ENCODE measurements around the gene KRT76.
A peak's percentile ranks its signal among the peaks of the same experiment; 100 is the strongest.
"Not testable (repeated sequence)": the region's sequence is repeated elsewhere in the genome, so short reads cannot be mapped to it uniquely, and the experiment has no call there.

KRT76 gene

GRCh38 chr12:52779914-52780313 is 2.8 kb upstream of the KRT76 start:
- no peak for DNase-seq

DNA sequence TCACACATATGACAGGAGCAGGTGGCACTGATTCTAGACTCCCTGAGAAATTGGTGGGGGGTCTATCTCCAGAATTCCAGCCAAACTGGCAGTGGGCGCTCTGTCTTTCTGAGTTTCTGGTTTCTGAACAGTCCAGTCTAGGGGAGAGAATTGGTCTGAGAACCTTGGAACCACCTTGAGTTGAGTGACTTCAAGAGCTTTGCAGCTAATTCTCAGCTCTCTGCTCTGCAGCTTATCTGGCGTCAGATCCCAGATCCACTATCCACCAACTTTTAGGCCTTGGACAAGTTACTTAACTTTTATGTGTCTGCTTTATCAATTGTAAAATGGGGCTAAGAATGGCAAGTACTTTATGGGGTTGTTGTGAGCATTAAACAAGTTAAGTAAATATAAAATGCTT is 1.7 kb upstream of the KRT76 start:
- no peak for DNase-seq

GRCh38 chr12:52777566-52777965 is 421 bp upstream of the KRT76 start:
- no peak for DNase-seq

DNA sequence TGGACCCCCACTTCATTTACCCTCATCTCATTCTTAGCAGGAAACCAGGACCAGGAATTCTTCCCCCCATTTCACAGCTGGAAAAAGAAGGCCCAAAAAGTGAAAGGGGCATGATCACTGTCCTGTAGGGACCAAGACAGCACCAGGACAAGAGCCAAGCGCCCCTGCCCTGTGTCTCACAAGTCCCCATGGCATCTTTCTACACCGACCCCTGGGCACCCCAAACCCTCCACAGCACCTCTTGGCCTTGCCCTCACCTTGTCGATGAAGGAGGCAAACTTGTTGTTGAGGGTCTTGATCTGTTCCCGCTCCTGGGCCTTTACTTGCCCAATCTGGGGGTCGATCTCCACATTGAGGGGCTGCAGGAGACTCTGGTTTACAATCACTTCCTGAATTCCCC is 710 bp downstream of the KRT76 start:
- no peak for DNase-seq

DNA sequence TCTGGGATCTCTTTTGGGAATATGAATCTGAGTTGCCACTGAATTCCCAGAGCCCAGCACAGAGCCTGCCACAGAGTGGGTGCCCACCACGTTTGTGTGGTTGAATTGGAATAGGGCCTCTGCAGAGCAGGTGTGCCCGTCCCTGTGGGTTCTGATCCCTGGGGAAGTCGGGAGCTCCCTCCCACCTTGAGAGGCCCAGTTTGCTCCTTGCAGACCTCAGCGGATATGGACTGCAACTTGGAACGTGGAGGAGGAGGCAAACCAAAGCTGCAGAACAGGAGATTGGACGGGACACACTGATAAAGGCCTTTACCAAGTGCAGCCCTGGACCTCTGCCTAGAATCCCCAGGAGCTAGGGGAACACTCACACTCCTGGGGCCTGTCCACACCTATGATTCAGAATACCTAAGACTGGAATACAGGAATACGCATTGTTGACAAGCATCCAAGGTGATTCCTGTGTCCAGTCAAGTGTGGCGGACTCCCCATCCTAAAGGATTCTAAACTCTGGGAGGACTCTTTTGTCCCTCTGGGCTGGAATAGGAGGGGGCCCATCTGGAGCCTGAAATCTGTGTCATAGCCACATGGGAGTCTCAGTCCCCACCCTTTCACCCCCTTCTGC is 2.4 kb downstream of the KRT76 start:
- no peak for DNase-seq

DNA sequence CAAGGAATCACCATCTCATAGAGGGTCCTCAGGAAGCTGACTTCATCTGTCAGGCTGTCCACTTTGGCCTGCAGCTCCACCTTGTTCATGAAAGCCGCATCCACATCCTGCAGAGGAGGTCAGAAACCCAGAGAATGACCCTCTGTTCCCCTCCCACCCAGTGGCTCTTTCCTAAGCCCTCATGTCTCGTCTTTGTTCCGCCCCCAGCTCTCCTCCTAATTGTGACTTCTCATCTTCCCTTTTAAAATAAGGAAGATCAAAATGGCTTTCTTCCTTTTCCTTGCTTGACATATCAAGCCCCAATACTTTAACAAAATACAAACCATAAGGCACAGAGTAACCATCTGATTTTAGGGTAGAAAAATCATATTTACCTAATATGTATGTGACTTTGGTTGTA is 4.4 kb downstream of the KRT76 start:
- peak; percentile 62 to 77 for DNase-seq

DNA sequence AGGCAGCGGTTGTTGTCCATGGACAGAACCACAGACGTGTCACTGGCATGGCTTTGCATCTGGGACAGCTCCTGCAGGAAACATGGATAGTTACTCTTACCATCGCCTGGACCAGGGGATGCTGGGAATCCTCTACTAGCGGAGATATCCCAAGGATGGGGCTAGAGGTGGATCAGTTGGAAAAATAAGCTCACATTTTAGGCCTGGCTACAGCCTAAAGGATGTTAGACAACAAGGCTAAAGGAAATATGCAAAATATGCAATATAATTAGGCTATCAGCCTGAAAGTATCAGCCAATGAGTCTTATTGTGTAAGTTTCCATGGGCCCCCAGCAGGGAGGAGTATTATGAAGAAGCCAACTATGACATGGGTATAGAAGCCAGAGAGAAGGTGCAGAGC is 5.0 kb downstream of the KRT76 start:
- no peak for DNase-seq

DNA sequence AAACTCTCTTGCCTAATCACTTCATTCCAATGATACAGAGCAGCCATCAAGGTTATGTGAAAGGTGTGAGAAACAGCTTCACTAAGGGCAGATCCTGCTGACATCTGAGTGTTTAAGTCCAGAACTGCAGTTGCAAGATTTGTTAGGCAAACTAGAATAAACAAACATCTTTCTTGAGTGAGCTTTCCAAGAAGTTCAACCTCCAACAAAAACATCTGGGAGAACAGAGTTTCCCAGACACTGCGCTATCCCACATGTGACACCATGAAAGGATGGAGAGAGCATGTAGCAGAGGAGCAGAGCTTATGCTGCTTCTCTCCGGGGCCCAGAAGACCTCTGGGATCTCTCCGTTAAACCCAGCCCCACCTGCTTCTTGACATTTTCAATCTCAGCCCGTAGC is 5.6 kb downstream of the KRT76 start:
- DNase-seq = no peak

GRCh38 chr12:52771088-52771487 is 6.1 kb downstream of the KRT76 start:
- no peak for DNase-seq

- no peak for DNase-seq
Measured at GRCh38 chr12:52769946-52770345, 7.2 kb downstream of the KRT76 start.

- no peak for DNase-seq
Measured at GRCh38 chr12:52769354-52769753, 7.8 kb downstream of the KRT76 start.

DNA sequence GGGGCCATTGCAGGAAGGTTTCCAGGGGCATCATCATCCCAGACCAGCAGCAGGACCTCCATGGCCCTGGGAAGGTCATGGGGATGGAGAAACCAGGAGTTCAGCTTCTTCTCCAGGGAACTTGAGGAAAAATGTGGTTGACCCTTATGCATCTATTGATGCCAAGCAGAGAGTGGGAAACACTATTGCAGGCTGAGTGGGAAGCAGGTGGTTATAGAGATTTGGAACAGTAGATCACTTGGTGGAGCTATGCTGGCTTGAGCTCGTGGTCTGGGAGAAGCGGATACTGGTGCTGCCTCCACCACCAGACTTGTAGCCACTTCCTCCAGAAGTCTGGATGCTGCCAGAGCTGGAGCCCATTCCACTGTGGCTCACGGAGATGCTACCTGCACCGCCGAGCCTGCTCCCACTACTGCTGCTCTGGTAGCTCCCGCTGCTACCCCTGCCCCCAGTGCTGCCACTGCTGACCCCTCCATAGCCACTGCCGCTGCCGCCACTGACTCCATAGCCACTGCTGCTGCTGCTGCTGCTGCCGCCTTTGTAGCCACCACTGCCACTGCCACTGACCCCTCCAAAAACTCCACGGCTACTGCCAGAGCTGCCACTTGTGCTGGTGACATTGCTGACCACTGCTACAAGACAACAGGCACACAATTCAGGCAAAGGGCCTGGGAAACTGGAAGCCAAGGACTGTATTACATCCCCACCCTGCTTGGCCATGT is 8.5 kb downstream of the KRT76 start:
- no peak for DNase-seq

GRCh38 chr12:52767427-52767826 is 9.7 kb downstream of the KRT76 start:
- no peak for DNase-seq

DNA sequence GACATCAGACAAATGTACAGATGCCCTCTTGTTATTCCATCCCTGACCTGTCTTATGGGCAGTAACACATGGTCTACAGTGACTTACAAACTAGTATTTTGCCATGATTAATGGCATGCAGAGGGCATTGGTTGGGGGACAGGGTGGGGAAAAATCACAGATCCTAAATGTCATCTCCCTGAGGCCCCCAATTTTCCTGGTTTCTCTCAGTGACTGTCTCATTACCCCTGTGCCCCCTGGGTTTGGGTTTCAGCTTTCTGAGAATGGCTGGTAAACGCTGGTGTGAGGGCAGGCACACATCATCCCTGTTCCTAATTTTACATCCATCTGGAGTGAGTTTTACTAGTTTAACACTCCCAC is 10.1 kb downstream of the KRT76 start:
- no peak for DNase-seq

- DNase-seq = no peak
Measured at GRCh38 chr12:52766351-52767019, 10.7 kb downstream of the KRT76 start.

DNA sequence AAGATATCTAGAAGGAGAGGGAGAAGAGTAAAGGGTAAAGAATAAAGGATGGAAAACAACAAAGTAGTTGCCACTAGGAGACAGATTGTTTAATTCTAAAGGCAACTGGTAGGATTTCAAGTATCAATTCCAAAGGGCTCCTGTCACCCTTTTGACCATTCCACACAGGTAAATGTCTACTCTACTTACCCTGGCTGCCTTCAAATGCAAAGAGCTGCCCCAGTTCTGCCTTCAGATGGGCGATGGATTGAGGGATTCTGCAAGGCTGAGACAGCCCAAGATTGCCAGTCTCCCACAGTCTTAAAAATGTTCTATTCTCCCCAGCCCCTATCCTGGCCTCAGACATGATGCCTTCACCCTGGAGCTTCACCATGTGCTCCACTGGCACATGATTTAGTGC is 11.4 kb downstream of the KRT76 start:
- DNase-seq = no peak

- DNase-seq = no peak
Measured at GRCh38 chr12:52763991-52764390, 13.2 kb downstream of the KRT76 start.

GRCh38 chr12:52763036-52763659 is 14.0 kb downstream of the KRT76 start:
- DNase-seq = no peak

DNA sequence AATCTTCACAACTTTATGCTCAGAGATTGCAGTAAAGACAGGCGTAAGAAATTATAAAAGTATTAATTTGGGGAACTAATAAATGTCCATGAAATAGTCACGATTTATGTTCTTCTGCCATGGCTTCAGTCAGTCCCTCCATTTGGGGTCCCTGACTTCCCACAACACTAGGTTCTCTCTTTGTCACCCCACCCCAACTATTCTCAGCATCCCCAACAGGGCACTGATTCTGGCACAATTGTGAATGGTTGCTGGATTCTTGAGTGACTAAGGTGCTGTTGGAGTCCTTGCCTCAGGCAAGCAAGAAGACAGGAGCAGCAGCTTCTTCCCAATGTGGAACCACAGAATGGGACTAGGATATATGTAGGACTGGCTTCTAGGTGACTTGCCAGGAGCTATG is 15.3 kb downstream of the KRT76 start:
- DNase-seq = no peak

DNA sequence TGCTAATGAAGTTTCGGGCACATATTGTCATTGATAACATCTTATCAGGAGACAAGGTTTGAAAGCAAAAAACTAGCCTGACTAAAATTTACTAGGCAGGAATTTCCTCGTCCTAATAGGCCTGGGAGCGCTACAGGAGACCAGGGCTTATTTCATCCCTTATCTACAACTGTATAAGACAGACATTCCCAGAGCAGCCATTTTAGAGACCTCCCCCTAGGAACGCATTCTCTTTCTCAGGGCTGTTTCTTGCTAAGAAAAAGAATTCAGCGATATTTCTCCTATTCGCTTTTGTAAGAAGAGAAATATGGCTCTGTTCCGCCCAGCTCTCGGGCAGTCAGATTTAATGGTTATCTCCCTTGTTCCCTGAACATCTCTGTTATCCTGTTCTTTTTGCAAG is 15.9 kb downstream of the KRT76 start:
- DNase-seq = not testable (repeated sequence)

DNA sequence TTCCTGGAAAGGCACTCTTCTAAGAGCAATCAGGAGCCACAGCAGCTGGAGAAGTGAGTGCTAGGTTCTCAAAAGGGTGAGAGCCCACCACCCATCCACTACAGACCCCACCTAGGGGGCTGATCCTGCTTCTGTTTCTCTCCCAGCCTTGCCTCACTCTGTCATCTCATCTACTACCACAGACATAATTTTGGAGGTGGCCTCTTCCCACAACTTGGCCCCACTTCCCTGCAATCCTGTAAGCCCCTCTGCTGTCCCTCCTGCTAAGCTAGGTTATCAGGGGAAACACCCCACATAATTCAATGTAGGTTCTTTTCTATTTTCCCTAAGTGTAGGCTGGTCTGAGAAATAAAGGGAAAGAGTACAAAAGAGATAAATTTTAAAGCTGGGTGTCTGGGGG is 16.5 kb downstream of the KRT76 start:
- no peak for DNase-seq

- DNase-seq = no peak
Measured at GRCh38 chr12:52759695-52760094, 17.4 kb downstream of the KRT76 start.

DNA sequence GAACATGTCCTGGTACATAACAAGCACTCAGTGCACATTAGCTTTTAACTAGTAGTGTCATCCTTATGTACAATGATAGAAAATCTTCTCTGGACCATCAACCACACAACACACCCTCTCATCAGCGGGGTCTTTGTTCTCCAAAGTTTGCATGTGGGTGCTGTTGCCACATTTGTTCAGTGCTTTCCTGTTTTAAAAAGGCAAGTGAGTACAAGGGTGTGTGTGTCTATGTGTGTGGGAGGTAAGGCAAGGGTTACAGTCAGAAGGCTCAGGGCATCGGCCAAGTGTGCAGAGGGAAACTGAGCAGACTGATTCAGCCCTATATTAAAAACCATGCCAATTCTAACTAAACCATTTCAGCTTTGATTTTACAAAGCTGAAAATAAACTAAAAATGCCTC is 17.9 kb downstream of the KRT76 start:
- peak; percentile 56 to 61 for DNase-seq
